T-helper 17 cell (primary cell): Measurements from ENCODE around the gene RHOT2. TPM values are rescaled to one million over a fixed set of nuclear protein-coding genes. Genes with fewer than 3 reads are reported as not detected.

ENCODE experiments used
- ATAC-seq: fragments of 150-1000 bp; cut with Tn5 transposase; 2 replicates; pipeline ENCODE4 v1.10.0; 2021; ENCODE audit warnings: mild to moderate bottlenecking, moderate library complexity
- DNase-seq, 3 donors: peaks; one replicate each; pipeline versions ENCODE4 v3.0.0 to v3.0.0-alpha.2; 2020 to 2021
- H3K9me3 ChIP-seq: one replicate; pipeline ENCODE4 v1.7.0; 2013; ENCODE audit warnings: low read length, mild to moderate bottlenecking; ENCODE audit not compliant: control insufficient read depth, poor library complexity, severe bottlenecking
- H3K27ac Mint-ChIP-seq: one replicate; pipeline ENCODE4 v1.8.0; 2022; ENCODE audit warnings: mild to moderate bottlenecking, moderate library complexity, mixed read lengths
- H3K27me3 Mint-ChIP-seq: one replicate; pipeline ENCODE4 v1.8.0; 2022; ENCODE audit warnings: mixed read lengths
- H3K36me3 Mint-ChIP-seq: one replicate; pipeline ENCODE4 v1.8.0; 2022; ENCODE audit warnings: low read depth, mixed read lengths
- H3K4me1 Mint-ChIP-seq: one replicate; pipeline ENCODE4 v1.8.0; 2022; ENCODE audit warnings: mild to moderate bottlenecking, mixed read lengths
- H3K4me3 Mint-ChIP-seq: one replicate; pipeline ENCODE4 v1.8.0; 2022; ENCODE audit warnings: mild to moderate bottlenecking, moderate library complexity, mixed read lengths
- total RNA-seq, 4 donors: library from RNA in 2 of 4; stranded (reverse) in 2 of 4; gene quantifications; one replicate each; pipeline ENCODE4 v1.2.3 and lab custom pipeline; 2022 to 2026

The RHOT2 gene
- total RNA-seq, 2 donors from 2014 or later = 190 to 203 TPM

- no peaks in the 10 kb centered on the region for H3K9me3 ChIP-seq
- DNase-seq = peak; percentile 60 to 70 (median 65)
- peak; percentile 79 for ATAC-seq
- no peaks in the 10 kb centered on the region for H3K36me3 Mint-ChIP-seq
- no peak overlapping the region for H3K27ac Mint-ChIP-seq
- H3K27me3 Mint-ChIP-seq = no peaks in the 10 kb centered on the region
- peaks cover 5% of the 10 kb centered on the region for H3K4me1 Mint-ChIP-seq
- H3K4me3 Mint-ChIP-seq = no peak overlapping the region
These were observed 7.3 kb upstream of the RHOT2 start for GRCh38 chr16:660459-661183.

- no peak overlapping the region for H3K4me3 Mint-ChIP-seq
- H3K4me1 Mint-ChIP-seq = peaks cover 5% of the 10 kb centered on the region
- H3K36me3 Mint-ChIP-seq = no peaks in the 10 kb centered on the region
- no peak for DNase-seq
- no peak for ATAC-seq
- H3K27ac Mint-ChIP-seq = no peak overlapping the region
- H3K9me3 ChIP-seq = no peaks in the 10 kb centered on the region
- no peaks in the 10 kb centered on the region for H3K27me3 Mint-ChIP-seq
These were observed 6.6 kb upstream of the RHOT2 start for GRCh38 chr16:661184-661821.

- ATAC-seq = no peak
- no peaks in the 10 kb centered on the region for H3K27me3 Mint-ChIP-seq
- H3K4me3 Mint-ChIP-seq = no peak overlapping the region
- H3K4me1 Mint-ChIP-seq = peaks cover 5% of the 10 kb centered on the region
- no peak overlapping the region for H3K27ac Mint-ChIP-seq
- H3K36me3 Mint-ChIP-seq = no peaks in the 10 kb centered on the region
- no peaks in the 10 kb centered on the region for H3K9me3 ChIP-seq
- no peak for DNase-seq
These were observed 5.8 kb upstream of the RHOT2 start for GRCh38 chr16:662095-662494.

GRCh38 chr16:662597-662996 is 5.3 kb upstream of the RHOT2 start:
- no peaks in the 10 kb centered on the region for H3K9me3 ChIP-seq
- no peak overlapping the region for H3K27ac Mint-ChIP-seq
- no peak for ATAC-seq
- no peaks in the 10 kb centered on the region for H3K27me3 Mint-ChIP-seq
- peaks cover 5% of the 10 kb centered on the region for H3K4me1 Mint-ChIP-seq
- no peak for DNase-seq
- H3K36me3 Mint-ChIP-seq = no peaks in the 10 kb centered on the region
- no peak overlapping the region for H3K4me3 Mint-ChIP-seq

GRCh38 chr16:666572-666971 is 1.4 kb upstream of the RHOT2 start:
- no peak for ATAC-seq
- H3K36me3 Mint-ChIP-seq = no peaks in the 10 kb centered on the region
- no peaks in the 10 kb centered on the region for H3K27me3 Mint-ChIP-seq
- H3K9me3 ChIP-seq = no peaks in the 10 kb centered on the region
- DNase-seq = no peak
- no peak overlapping the region for H3K4me3 Mint-ChIP-seq
- H3K27ac Mint-ChIP-seq = no peak overlapping the region
- H3K4me1 Mint-ChIP-seq = peaks cover 7% of the 10 kb centered on the region

- no peak for ATAC-seq
- H3K4me3 Mint-ChIP-seq = peak overlapping the region; percentile 83
- H3K36me3 Mint-ChIP-seq = no peaks in the 10 kb centered on the region
These were observed 686 bp upstream of the RHOT2 start for GRCh38 chr16:667113-667779.

GRCh38 chr16:668519-669171 is 713 bp downstream of the RHOT2 start:
- DNase-seq (no peak), ATAC-seq (peak; percentile 8)
- Mint-ChIP-seq H3K4me1 (peaks cover 7% of the 10 kb centered on the region), H3K4me3 (peak overlapping the region; percentile 81), H3K27me3 (no peaks in the 10 kb centered on the region), H3K27ac (no peak overlapping the region), H3K36me3 (no peaks in the 10 kb centered on the region)
- no peaks in the 10 kb centered on the region for H3K9me3 ChIP-seq

More at GRCh38 chr16:667113-667779, 686 bp upstream of the RHOT2 start:
- Mint-ChIP-seq H3K4me1 (peaks cover 7% of the 10 kb centered on the region), H3K27ac (peak overlapping the region; percentile 73), H3K27me3 (no peaks in the 10 kb centered on the region)
- H3K9me3 ChIP-seq = no peaks in the 10 kb centered on the region
- no peak for DNase-seq

- H3K27ac Mint-ChIP-seq = peak overlapping the region; percentile 29
- peaks cover 8% of the 10 kb centered on the region for H3K4me1 Mint-ChIP-seq
- no peaks in the 10 kb centered on the region for H3K36me3 Mint-ChIP-seq
- peak overlapping the region; percentile 31 for H3K4me3 Mint-ChIP-seq
- ATAC-seq = no peak
- H3K9me3 ChIP-seq = no peaks in the 10 kb centered on the region
- no peak for DNase-seq
- no peaks in the 10 kb centered on the region for H3K27me3 Mint-ChIP-seq
These were observed 1.7 kb downstream of the RHOT2 start for GRCh38 chr16:669666-670065.

- H3K9me3 ChIP-seq = no peaks in the 10 kb centered on the region
- no peak for ATAC-seq
- Mint-ChIP-seq H3K27ac (no peak overlapping the region), H3K4me1 (peaks cover 14% of the 10 kb centered on the region), H3K36me3 (no peaks in the 10 kb centered on the region), H3K4me3 (no peak overlapping the region), H3K27me3 (no peaks in the 10 kb centered on the region)
- DNase-seq = no peak
These were observed 2.8 kb downstream of the RHOT2 start for GRCh38 chr16:670485-671352.

- Mint-ChIP-seq H3K27ac (no peak overlapping the region), H3K4me1 (peaks cover 14% of the 10 kb centered on the region), H3K27me3 (no peaks in the 10 kb centered on the region), H3K4me3 (no peak overlapping the region), H3K36me3 (no peaks in the 10 kb centered on the region)
- DNase-seq (no peak), ATAC-seq (no peak)
- H3K9me3 ChIP-seq = no peaks in the 10 kb centered on the region
These were observed 3.6 kb downstream of the RHOT2 start for GRCh38 chr16:671353-672131.

GRCh38 chr16:672371-672770 is 4.4 kb downstream of the RHOT2 start:
- H3K27me3 Mint-ChIP-seq = no peaks in the 10 kb centered on the region
- H3K4me3 Mint-ChIP-seq = no peak overlapping the region
- H3K27ac Mint-ChIP-seq = no peak overlapping the region
- no peak for ATAC-seq
- no peaks in the 10 kb centered on the region for H3K36me3 Mint-ChIP-seq
- no peak for DNase-seq
- peaks cover 14% of the 10 kb centered on the region for H3K4me1 Mint-ChIP-seq
- H3K9me3 ChIP-seq = no peaks in the 10 kb centered on the region

GRCh38 chr16:672851-673250 is 4.9 kb downstream of the RHOT2 start:
- no peaks in the 10 kb centered on the region for H3K27me3 Mint-ChIP-seq
- H3K4me3 Mint-ChIP-seq = no peak overlapping the region
- ATAC-seq = no peak
- peaks cover 12% of the 10 kb centered on the region for H3K4me1 Mint-ChIP-seq
- no peak overlapping the region for H3K27ac Mint-ChIP-seq
- H3K9me3 ChIP-seq = no peaks in the 10 kb centered on the region
- no peak for DNase-seq
- no peaks in the 10 kb centered on the region for H3K36me3 Mint-ChIP-seq
